HG02938 (cell line): Measurements from ENCODE around the gene AQP9.

Experiments used
- ATAC-seq: cut with Tn5 transposase; IDR thresholded peaks from one replicate; pipeline ENCODE4 v1.9.1; 2021; ENCODE audit warnings: mild to moderate bottlenecking, moderate library complexity; ENCODE audit not compliant: unreplicated experiment

The AQP9 gene

GRCh38 chr15:58139276-58139988 lies 1.3 kb downstream of the AQP9 start:
- no peak for ATAC-seq

- ATAC-seq = no peak
Observed at GRCh38 chr15:58139989-58140522, 1.9 kb downstream of the AQP9 start.

- no peak for ATAC-seq
Observed at GRCh38 chr15:58141894-58142293, 3.7 kb downstream of the AQP9 start.

- ATAC-seq = no peak
Observed at GRCh38 chr15:58142827-58143461, 4.8 kb downstream of the AQP9 start.

GRCh38 chr15:58145606-58146005 lies 7.4 kb downstream of the AQP9 start:
- ATAC-seq = no peak

GRCh38 chr15:58146211-58146610 lies 8.0 kb downstream of the AQP9 start:
- ATAC-seq = no peak

GRCh38 chr15:58146749-58147148 lies 8.6 kb downstream of the AQP9 start:
- ATAC-seq = no peak

- ATAC-seq = no peak
Observed at GRCh38 chr15:58147171-58147611, 9.0 kb downstream of the AQP9 start.

GRCh38 chr15:58148120-58148519 lies 9.9 kb downstream of the AQP9 start:
- no peak for ATAC-seq

- ATAC-seq = no peak
Observed at GRCh38 chr15:58148633-58149445, 10.7 kb downstream of the AQP9 start.

- ATAC-seq = no peak
Observed at GRCh38 chr15:58154769-58155168, 16.6 kb downstream of the AQP9 start.

- ATAC-seq = no peak
Observed at GRCh38 chr15:58159827-58160386, 21.7 kb downstream of the AQP9 start.

GRCh38 chr15:58161436-58161930 lies 23.3 kb downstream of the AQP9 start:
- ATAC-seq = no peak

- ATAC-seq = no peak
Observed at GRCh38 chr15:58163985-58164384, 25.8 kb downstream of the AQP9 start.

- ATAC-seq = no peak
Observed at GRCh38 chr15:58164926-58165325, 26.7 kb downstream of the AQP9 start.

GRCh38 chr15:58165661-58166060 lies 27.5 kb downstream of the AQP9 start:
- no peak for ATAC-seq

GRCh38 chr15:58167095-58167691 lies 29.0 kb downstream of the AQP9 start:
- ATAC-seq = no peak

- ATAC-seq = no peak
Observed at GRCh38 chr15:58169934-58170333, 31.8 kb downstream of the AQP9 start.

- no peak for ATAC-seq
Observed at GRCh38 chr15:58171476-58172061, 33.4 kb downstream of the AQP9 start.

- ATAC-seq = no peak
Observed at GRCh38 chr15:58174709-58175108, 36.5 kb downstream of the AQP9 start.
